ENCODE results near the gene DVL2.

DNA sequence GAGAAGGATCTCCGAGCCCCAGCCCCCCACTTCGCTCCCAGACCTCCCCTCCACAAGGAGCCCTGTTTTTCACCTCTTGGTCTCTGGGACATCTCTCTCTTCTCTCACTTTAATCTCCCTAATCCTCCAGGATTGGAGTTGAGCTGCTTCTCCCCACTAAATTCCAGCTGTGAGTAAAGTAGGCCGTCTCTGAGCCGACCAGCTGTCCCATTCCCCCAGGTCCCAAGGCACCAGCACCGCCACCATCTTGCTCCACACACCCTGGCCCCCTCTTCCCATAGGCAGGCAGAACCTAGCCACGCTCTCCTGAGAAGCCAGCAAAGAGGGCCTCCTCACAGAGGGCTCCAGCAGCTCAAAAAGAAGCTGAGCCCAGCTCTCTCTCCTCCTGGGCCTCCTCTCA lies 15.6 kb downstream of the DVL2 start:
- no peak for TF ChIP-seq EZH2 (IDR thresholded peaks at IDR 0.05; ENCODE audit: insufficient read depth, poor library complexity, severe bottlenecking)
- no peak for TF ChIP-seq EZH2phosphoT487 (IDR thresholded peaks at IDR 0.05; ENCODE audit: insufficient read depth, low read depth)

Data from GM23248 (cell line).